Kidney epithelial cell (primary cell): ENCODE results near the gene MGLL. TPM values are rescaled to one million over a fixed set of nuclear protein-coding genes. Genes with fewer than 3 reads are reported as not detected.

Experiments used
- DNase-seq: peaks from one replicate; pipeline ENCODE4 v3.0.0-alpha.2; 2010; ENCODE audit warnings: low read depth
- H3K27me3 ChIP-seq: 2 replicates; pipeline ENCODE4 v1.6.0; 2011; ENCODE audit warnings: low read length; ENCODE audit not compliant: control insufficient read depth, insufficient read depth
- H3K36me3 ChIP-seq: 2 replicates; pipeline ENCODE4 v1.5.1; 2011; ENCODE audit warnings: low read length; ENCODE audit not compliant: control insufficient read depth, insufficient read depth
- H3K4me3 ChIP-seq: 2 replicates; pipeline ENCODE4 v1.5.1; 2011; ENCODE audit warnings: low read depth, mild to moderate bottlenecking, control low read depth, low read length
- CTCF ChIP-seq: IDR thresholded peaks from 2 replicates; pipeline ENCODE4 v1.5.1; 2011; ENCODE audit warnings: mild to moderate bottlenecking, moderate library complexity, low read length, control low read depth, inconsistent platforms; ENCODE audit not compliant: insufficient read depth, poor library complexity, severe bottlenecking
- total RNA-seq: library from RNA; depleted of rRNA; stranded (reverse); fragments of >200 nt; gene quantifications from 2 replicates; pipeline ENCODE4 v1.2.3, GENCODE V29; 2015

MGLL gene
- total RNA-seq, 1 donor from 2014 or later: 71.8 TPM

DNA sequence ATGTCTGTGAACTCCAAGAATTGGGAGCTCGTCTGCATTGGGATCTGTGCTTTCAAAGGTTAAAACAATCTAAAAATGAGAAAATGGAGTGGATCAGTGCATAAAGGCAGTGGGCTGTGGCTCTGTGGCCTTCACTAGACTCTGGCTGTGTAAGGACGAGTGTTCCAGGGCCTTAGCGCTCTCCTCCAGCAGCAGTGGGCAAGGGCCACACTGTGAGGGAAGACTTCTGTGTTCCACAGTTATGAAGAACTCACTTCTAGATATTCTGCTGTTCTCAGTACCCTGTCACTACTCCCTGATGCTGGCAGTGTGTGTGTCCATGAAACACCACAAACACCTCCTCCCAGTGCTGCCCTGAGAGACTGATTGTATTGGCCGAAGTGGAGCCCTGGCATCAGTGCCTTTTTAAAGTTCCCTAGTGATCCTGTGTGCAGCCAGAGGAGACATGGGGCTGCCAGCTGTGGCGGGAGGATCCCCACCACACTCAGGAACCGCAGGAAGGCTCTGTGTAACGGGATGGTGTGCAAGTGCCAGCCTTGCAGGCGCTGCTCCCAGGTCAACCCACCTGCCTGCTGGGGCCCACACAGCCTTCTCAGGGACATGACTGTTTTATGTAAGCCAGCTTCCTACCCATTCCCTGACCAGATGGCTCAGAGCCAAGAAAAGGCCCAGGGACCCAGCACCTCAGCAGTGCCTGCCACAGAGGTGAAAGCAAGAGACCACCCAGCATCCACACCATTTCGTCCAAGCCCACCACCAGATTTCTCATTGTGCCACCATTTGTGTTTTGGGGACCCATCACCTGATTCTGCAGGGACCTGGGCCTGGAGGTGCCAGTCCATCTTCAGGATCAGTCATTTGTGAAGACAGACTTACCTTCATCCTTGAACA, 109.2 kb downstream of the MGLL start:
- no peak for TF ChIP-seq CTCF
- H3K4me3 ChIP-seq: no peak overlapping the region
- no peaks in the 10 kb centered on the region for H3K27me3 ChIP-seq
- DNase-seq: no peak
- no peaks in the 10 kb centered on the region for H3K36me3 ChIP-seq

DNA sequence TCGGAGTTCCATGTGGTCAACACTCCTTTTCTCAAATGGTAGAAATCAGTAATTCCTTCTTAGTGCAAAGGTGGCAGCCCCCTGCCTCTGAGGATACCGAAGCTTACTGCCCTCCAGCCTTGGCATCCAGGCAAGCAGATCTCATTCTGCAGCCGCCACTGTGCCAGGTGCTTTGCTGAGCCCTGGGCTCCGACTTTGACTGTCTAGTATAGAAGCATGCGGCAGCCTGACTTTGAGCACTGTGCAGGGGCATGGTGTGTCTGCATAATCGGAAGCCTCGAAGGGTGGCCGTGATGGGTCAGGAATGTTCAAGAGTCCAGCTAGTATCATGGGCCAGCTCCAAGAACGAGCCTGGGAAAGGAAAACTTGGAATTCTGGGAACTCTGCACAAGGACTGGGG, 109.9 kb downstream of the MGLL start:
- no peaks in the 10 kb centered on the region for H3K27me3 ChIP-seq
- no peak for TF ChIP-seq CTCF
- no peaks in the 10 kb centered on the region for H3K36me3 ChIP-seq
- no peak overlapping the region for H3K4me3 ChIP-seq
- DNase-seq: no peak

- H3K36me3 ChIP-seq: no peaks in the 10 kb centered on the region
- no peak overlapping the region for H3K4me3 ChIP-seq
- no peaks in the 10 kb centered on the region for H3K27me3 ChIP-seq
- no peak for DNase-seq
- no peak for TF ChIP-seq CTCF
These were observed 110.4 kb downstream of the MGLL start for GRCh38 chr3:127711896-127712295.

DNA sequence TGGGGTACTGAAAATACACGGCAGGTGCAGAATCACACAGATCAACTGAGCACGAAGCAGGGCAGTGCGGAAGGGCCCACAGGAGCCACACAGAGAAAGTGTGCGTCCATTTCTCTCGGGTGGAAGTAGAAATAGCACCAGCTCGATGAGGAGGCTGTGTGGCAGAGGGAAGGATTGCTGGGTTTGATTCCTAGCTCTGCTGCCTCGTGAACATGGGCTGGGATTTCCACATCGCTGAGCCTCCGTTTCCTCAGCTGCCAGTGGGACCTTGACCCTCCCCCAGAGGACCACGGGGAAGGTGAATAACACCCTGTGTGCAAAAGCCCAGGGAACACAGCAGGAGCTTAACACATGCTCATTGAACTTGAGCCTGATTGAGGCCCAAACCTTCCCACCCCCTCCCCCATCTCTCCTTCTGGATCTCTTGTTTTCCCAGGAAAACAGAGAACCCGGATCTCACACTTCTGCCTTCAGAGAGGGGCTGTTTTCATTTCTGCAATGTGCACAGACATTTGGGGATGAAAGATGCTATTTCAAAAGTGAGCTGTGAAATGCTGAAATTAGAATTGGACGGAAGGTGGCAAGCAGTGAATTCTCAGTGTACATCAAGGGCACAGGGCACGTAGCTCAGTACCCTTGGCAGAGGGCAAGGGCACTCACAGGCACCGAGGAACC, 111.2 kb downstream of the MGLL start:
- H3K4me3 ChIP-seq: no peak overlapping the region
- no peak for DNase-seq
- H3K27me3 ChIP-seq: no peaks in the 10 kb centered on the region
- TF ChIP-seq CTCF: no peak
- no peaks in the 10 kb centered on the region for H3K36me3 ChIP-seq

DNA sequence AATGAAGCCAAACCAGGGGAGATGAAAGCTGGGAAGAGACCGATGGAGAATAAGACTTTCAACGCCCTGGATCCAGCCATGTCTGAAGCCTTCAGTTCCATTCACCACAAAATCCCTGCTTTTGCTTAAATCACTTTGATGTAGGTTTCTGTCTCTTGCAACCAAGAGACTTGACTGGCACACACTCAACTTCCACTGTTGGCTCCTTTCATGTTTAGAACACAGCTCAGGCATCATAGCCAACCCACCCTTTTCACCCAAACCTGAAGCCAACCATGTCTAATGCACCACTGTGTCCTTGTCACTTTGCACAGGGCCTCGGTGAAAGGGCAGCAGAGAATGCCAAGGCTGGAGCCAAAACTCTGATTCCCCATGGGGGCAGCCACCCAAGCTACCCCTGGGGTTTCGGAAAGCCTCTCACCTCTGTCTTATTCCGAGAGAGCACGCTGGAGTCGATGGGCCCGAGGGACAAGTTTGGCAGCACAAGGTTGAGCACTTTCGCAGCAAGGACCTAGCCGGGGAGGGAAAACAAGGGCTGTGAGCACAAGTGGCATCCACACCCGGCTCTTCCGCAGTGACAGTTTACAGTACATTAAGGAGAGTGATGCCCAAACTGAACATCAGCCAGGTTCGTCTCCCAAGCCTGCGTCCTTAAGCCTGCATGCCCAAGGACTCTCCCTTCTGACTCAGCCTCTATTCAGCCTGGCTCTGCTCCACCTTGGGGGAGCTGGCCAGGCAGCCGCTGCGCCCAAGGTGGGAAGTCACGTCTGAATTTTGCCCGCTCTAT, 112.0 kb downstream of the MGLL start:
- no peak for DNase-seq
- no peaks in the 10 kb centered on the region for H3K27me3 ChIP-seq

More for the DNA sequence above, 112.0 kb downstream of the MGLL start:
- Histone ChIP-seq H3K4me3 (no peak overlapping the region), H3K36me3 (no peaks in the 10 kb centered on the region)
- no peak for TF ChIP-seq CTCF
